OCI-LY3 (cell line): ENCODE data around the gene CIZ1.

ENCODE experiments used
- EZH2phosphoT487 ChIP-seq: fragments of 200-600 bp; shearing (Covaris generic); IDR thresholded peaks from 2 replicates; pipeline ENCODE4 v1.6.1; 2018; ENCODE audit warnings: antibody characterized with exemption, mixed run types, low read depth
- TF ChIP-seq, protein P1 (sequence below): fragments of 200-600, 300-600 bp; sonication (generic); IDR thresholded peaks from 2 replicates; pipeline ENCODE4 v1.5.1; 2014; ENCODE audit warnings: antibody characterized with exemption, low read length, low read depth

GRCh38 chr9:128136816-128137793 is 54.3 kb downstream of the CIZ1 start:
- no peak for TF ChIP-seq EZH2phosphoT487
- TF ChIP-seq, protein P1, sequence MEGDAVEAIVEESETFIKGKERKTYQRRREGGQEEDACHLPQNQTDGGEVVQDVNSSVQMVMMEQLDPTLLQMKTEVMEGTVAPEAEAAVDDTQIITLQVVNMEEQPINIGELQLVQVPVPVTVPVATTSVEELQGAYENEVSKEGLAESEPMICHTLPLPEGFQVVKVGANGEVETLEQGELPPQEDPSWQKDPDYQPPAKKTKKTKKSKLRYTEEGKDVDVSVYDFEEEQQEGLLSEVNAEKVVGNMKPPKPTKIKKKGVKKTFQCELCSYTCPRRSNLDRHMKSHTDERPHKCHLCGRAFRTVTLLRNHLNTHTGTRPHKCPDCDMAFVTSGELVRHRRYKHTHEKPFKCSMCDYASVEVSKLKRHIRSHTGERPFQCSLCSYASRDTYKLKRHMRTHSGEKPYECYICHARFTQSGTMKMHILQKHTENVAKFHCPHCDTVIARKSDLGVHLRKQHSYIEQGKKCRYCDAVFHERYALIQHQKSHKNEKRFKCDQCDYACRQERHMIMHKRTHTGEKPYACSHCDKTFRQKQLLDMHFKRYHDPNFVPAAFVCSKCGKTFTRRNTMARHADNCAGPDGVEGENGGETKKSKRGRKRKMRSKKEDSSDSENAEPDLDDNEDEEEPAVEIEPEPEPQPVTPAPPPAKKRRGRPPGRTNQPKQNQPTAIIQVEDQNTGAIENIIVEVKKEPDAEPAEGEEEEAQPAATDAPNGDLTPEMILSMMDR: no peak
